Keratinocyte (primary cell): ENCODE measurements around the gene C4orf50. TPM values are rescaled to one million over a fixed set of nuclear protein-coding genes. Genes with fewer than 3 reads are reported as not detected.

Source experiments
- DNase-seq: peaks from one replicate; pipeline ENCODE4 v3.0.0-alpha.2; 2011; ENCODE audit warnings: low read depth, missing footprints, low spot score
- FAIRE-seq: peaks from 2 replicates; lab custom pipeline; 2011; peaks lifted over from hg19 to GRCh38; lab: Jason Lieb, UNC
- H2AFZ ChIP-seq: 2 replicates; pipeline ENCODE4 v1.6.0; 2012; ENCODE audit warnings: low read length, control low read depth, inconsistent platforms; ENCODE audit not compliant: control insufficient read depth
- H3K27ac ChIP-seq: 2 replicates; pipeline ENCODE4 v1.5.1; 2011; ENCODE audit warnings: low read length; ENCODE audit not compliant: control insufficient read depth, insufficient read depth
- H3K27me3 ChIP-seq: 3 replicates; pipeline ENCODE4 v1.6.0; 2011; ENCODE audit warnings: low read length; ENCODE audit not compliant: control insufficient read depth, insufficient read depth; ENCODE audit errors: extremely low read depth
- H3K36me3 ChIP-seq, 2 experiments: 2 replicates in 1 of 2; 3 replicates in 1 of 2; pipeline ENCODE4 v1.5.1; 2011; ENCODE audit warnings: low read length in 2 of 2, mild to moderate bottlenecking in 1 of 2; ENCODE audit not compliant: control insufficient read depth in 2 of 2, insufficient read depth in 2 of 2; ENCODE audit errors: extremely low read depth in 1 of 2
- H3K4me1 ChIP-seq: 3 replicates; pipeline ENCODE4 v1.5.1; 2011; ENCODE audit warnings: low read length; ENCODE audit not compliant: control insufficient read depth, insufficient read depth; ENCODE audit errors: extremely low read depth
- H3K4me2 ChIP-seq: 3 replicates; pipeline ENCODE4 v1.6.0; 2011; ENCODE audit warnings: low read depth, low read length; ENCODE audit not compliant: control insufficient read depth, insufficient read depth; ENCODE audit errors: extremely low read depth
- H3K4me3 ChIP-seq, 3 experiments: fragments of 200-600 bp in 1 of 3; sonication (generic) in 1 of 3; 2 replicates in 2 of 3; 3 replicates in 1 of 3; pipeline ENCODE4 v1.5.1; 2011 to 2016; ENCODE audit warnings: low read length in 3 of 3, mild to moderate bottlenecking in 3 of 3, control low read depth in 2 of 3, inconsistent platforms in 1 of 3, low read depth in 1 of 3, mixed read lengths in 1 of 3, mixed run types in 1 of 3, moderate library complexity in 1 of 3; ENCODE audit not compliant: control insufficient read depth in 2 of 3, insufficient read depth in 2 of 3; ENCODE audit errors: extremely low read depth in 1 of 3
- H3K79me2 ChIP-seq: 2 replicates; pipeline ENCODE4 v1.6.0; 2012; ENCODE audit warnings: low read length; ENCODE audit not compliant: control insufficient read depth, insufficient read depth
- H3K9ac ChIP-seq: 3 replicates; pipeline ENCODE4 v1.6.0; 2011; ENCODE audit warnings: low read length; ENCODE audit not compliant: control insufficient read depth, insufficient read depth; ENCODE audit errors: extremely low read depth
- H3K9me1 ChIP-seq: 3 replicates; pipeline ENCODE4 v1.6.0; 2011; ENCODE audit warnings: low read length; ENCODE audit not compliant: control insufficient read depth, insufficient read depth; ENCODE audit errors: extremely low read depth
- H3K9me3 ChIP-seq: 2 replicates; pipeline ENCODE4 v1.5.1; 2012; ENCODE audit warnings: low read depth, low read length; ENCODE audit not compliant: control insufficient read depth
- H4K20me1 ChIP-seq: 3 replicates; pipeline ENCODE4 v1.6.0; 2011; ENCODE audit warnings: low read length; ENCODE audit not compliant: control insufficient read depth, insufficient read depth; ENCODE audit errors: extremely low read depth
- EZH2 ChIP-seq: IDR thresholded peaks from one replicate; pipeline ENCODE4 v1.6.1; 2012; ENCODE audit warnings: inconsistent platforms, mild to moderate bottlenecking, low read length, moderate library complexity
- dilution Hi-C: fragments of 300-500 bp; cut with MboI; formaldehyde crosslinking; loops from one replicate; pipeline ENCODE4 v1.7.0; 2020; ENCODE audit warnings: low sequenced_read_pairs; ENCODE audit not compliant: extremely low pct_ligation_motif_present
- polyA plus RNA-seq, 5 experiments: library from polyadenylated mRNA; depleted of rRNA in 3 of 5; stranded (reverse) in 3 of 5; stranded (forward) in 1 of 5; unstranded in 1 of 5; fragments of >200 nt; gene quantifications; 1 replicate in 1 of 5; 2 replicates in 3 of 5; 3 replicates in 1 of 5; pipeline versions ENCODE4 v1.2.1 to v1.2.3, GENCODE V29; 2011 to 2012; ENCODE audit warnings: missing spikeins in 2 of 5, low read depth in 1 of 5, low replicate concordance in 1 of 5
- TF ChIP-seq, protein P1 (sequence below), 3 experiments: IDR thresholded peaks in 1 of 3; conservative IDR thresholded peaks in 1 of 3; optimal IDR thresholded peaks in 1 of 3; 2 replicates in 2 of 3; 3 replicates in 1 of 3; pipeline versions ENCODE3 to v1.5.1; 2011; ENCODE audit warnings: low read length in 3 of 3, mild to moderate bottlenecking in 3 of 3, moderate library complexity in 2 of 3, control low read depth in 1 of 3, inconsistent platforms in 1 of 3; ENCODE audit not compliant: insufficient read depth in 2 of 3; ENCODE audit errors: extremely low read depth in 1 of 3

C4orf50 gene
- polyA plus RNA-seq, 1 donor (not counting 4 experiments of a cell fraction or from before 2014, with no cell fraction given): not detected

DNA sequence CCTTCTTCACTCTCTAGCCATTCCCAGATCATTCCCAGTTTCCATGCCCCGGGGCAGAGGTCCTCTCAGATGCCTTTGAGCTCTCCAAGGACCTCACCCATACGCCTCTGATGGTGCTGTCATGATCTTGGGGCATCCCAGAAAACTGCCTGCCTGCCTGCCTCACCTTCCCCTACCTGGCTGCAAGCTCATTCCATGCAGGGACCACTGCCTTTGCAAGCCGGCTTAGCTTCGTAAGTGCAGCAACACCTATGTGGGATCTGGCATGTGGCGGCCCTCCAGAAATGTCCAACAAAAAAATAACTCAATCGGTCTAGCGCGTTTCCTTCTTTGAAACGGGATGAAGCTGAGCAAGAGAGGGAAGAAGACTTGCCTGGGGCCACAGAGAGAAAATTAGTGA lies 53.0 kb downstream of the C4orf50 start:
- Histone ChIP-seq H3K4me3 (no peak overlapping the region), H3K9ac (no peak overlapping the region), H3K27ac (no peak overlapping the region), H3K4me2 (no peak overlapping the region), H3K4me1 (no peaks in the 10 kb centered on the region), H3K27me3 (no peaks in the 10 kb centered on the region), H3K36me3 (no peaks in the 10 kb centered on the region), H2AFZ (no peak overlapping the region), H4K20me1 (no peaks in the 10 kb centered on the region), H3K79me2 (no peaks in the 10 kb centered on the region), H3K9me1 (no peaks in the 10 kb centered on the region), H3K9me3 (no peaks in the 10 kb centered on the region)
- DNase-seq (no peak), FAIRE-seq (no peak)
- dilution Hi-C loops: no loop called here
- TF ChIP-seq EZH2: no peak
- TF ChIP-seq, protein P1, sequence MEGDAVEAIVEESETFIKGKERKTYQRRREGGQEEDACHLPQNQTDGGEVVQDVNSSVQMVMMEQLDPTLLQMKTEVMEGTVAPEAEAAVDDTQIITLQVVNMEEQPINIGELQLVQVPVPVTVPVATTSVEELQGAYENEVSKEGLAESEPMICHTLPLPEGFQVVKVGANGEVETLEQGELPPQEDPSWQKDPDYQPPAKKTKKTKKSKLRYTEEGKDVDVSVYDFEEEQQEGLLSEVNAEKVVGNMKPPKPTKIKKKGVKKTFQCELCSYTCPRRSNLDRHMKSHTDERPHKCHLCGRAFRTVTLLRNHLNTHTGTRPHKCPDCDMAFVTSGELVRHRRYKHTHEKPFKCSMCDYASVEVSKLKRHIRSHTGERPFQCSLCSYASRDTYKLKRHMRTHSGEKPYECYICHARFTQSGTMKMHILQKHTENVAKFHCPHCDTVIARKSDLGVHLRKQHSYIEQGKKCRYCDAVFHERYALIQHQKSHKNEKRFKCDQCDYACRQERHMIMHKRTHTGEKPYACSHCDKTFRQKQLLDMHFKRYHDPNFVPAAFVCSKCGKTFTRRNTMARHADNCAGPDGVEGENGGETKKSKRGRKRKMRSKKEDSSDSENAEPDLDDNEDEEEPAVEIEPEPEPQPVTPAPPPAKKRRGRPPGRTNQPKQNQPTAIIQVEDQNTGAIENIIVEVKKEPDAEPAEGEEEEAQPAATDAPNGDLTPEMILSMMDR (optimal IDR thresholded peaks at IDR 0.05 in 1 of 3, IDR thresholded peaks at IDR 0.05 in 1 of 3, conservative IDR thresholded peaks at IDR 0.05 in 1 of 3; ENCODE audit: extremely low read depth in 1 of 3, insufficient read depth in 2 of 3, low read length in 3 of 3): no peak

DNA sequence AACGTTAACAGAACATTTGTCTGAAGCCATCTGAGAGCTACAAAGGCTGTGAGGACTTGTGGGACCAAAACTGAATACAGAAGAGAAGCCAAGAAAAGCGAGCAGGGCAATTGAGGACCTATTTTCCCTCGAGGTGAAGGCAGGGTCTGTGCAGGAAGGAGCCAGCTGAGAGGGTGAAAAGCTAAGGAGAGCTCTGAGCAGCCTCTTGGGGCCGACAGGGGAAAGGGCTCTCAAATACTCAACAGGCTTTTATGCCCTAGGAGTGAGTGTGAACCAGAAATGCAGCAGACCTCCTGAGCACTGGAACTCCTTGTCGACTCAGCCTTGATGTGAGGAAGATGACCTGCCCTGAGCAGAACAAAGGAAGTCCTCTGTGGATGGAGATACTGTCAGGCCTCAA lies 54.2 kb downstream of the C4orf50 start:
- H3K9ac ChIP-seq: no peak overlapping the region
- no peaks in the 10 kb centered on the region for H3K9me1 ChIP-seq
- H3K4me2 ChIP-seq: no peak overlapping the region
- H3K27ac ChIP-seq: no peak overlapping the region
- FAIRE-seq (no peak), DNase-seq (no peak)
- no peak overlapping the region for H3K4me3 ChIP-seq
- H4K20me1 ChIP-seq: no peaks in the 10 kb centered on the region
- H3K4me1 ChIP-seq: no peaks in the 10 kb centered on the region
- no peak overlapping the region for H2AFZ ChIP-seq
- H3K36me3 ChIP-seq: no peaks in the 10 kb centered on the region
- H3K79me2 ChIP-seq: no peaks in the 10 kb centered on the region
- H3K27me3 ChIP-seq: no peaks in the 10 kb centered on the region
- no peaks in the 10 kb centered on the region for H3K9me3 ChIP-seq
- TF ChIP-seq, protein P1 (optimal IDR thresholded peaks at IDR 0.05 in 1 of 3, IDR thresholded peaks at IDR 0.05 in 1 of 3, conservative IDR thresholded peaks at IDR 0.05 in 1 of 3; ENCODE audit: extremely low read depth in 1 of 3, insufficient read depth in 2 of 3, low read length in 3 of 3): no peak
- no peak for TF ChIP-seq EZH2
- dilution Hi-C loops: no loop called here
